Dermis microvascular lymphatic vessel endothelial cell (primary cell): ENCODE measurements around the gene DPP10. TPM values are rescaled to one million over a fixed set of nuclear protein-coding genes. Genes with fewer than 3 reads are reported as not detected.

Source experiments
- DNase-seq, 2 donors: peaks; one replicate each; pipeline versions ENCODE4 v3.0.0 to v3.0.0-alpha.2; 2010; ENCODE audit warnings: low read depth in 2 of 2
- total RNA-seq: library from RNA; depleted of rRNA; stranded (reverse); fragments of >200 nt; gene quantifications from 2 replicates; pipeline ENCODE4 v1.2.1, GENCODE V29; 2014

The DPP10 gene
- total RNA-seq, 1 donor from 2014 or later, result not detected

GRCh38 chr2:115887209-115887776, 1444.9 kb downstream of the DPP10 start:
- DNase-seq, result no peak
